GM18951 (cell line): Measurements from ENCODE around the gene CFAP61.
"Not testable (repeated sequence)": the region's sequence is repeated elsewhere in the genome, so short reads cannot be mapped to it uniquely, and the experiment has no call there.

Source experiments
- POLR2A ChIP-seq: IDR thresholded peaks from 4 replicates; pipeline ENCODE4 v1.6.1; 2011; ENCODE audit warnings: mild to moderate bottlenecking; ENCODE audit not compliant: insufficient read length, insufficient read depth; ENCODE audit errors: extremely low read depth
- in situ Hi-C: fragments of 300-500 bp; cut with MboI; formaldehyde crosslinking; loops from one replicate; pipeline ENCODE4 v1.12.0; 2022; ENCODE audit warnings: low sequenced_read_pairs, mixed read lengths, inconsistent platforms; ENCODE audit not compliant: unreplicated experiment

The CFAP61 gene

DNA sequence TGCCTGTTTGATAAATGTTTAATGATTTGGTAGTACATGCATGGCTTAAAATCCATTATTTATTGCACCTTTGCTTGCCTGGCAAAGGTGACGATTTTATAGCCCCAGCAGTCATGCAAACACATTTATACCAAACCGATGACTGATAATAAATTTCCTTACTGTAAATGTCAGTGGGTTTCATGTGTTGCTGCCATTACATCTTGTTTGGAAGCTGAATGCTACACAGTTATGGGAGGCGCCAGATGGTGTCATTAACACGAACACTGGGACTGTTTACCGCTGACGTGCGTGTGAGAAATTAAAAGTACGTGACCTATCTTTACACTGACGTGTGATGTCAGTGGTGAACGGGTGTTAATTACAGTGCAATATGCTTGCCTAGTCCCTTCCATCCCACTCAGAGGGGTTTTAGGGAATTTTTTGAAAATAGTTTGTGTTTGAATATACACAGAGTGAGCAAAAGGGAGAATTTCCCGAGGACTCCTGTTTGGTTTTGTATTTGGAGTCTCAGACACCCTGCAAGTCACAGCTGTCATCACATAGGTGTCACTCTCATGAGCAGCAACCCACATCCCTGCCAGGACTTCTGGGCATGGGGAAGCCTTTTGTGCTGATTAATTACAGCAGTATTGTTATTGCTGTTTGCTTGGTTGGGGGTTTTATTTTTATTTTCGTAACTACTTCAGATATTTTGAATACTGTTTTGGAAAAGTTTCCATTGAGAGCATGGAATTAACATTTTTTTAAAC, 163.8 kb downstream of the CFAP61 start:
- no peak for TF ChIP-seq POLR2A
- in situ Hi-C loops: no loop called here

DNA sequence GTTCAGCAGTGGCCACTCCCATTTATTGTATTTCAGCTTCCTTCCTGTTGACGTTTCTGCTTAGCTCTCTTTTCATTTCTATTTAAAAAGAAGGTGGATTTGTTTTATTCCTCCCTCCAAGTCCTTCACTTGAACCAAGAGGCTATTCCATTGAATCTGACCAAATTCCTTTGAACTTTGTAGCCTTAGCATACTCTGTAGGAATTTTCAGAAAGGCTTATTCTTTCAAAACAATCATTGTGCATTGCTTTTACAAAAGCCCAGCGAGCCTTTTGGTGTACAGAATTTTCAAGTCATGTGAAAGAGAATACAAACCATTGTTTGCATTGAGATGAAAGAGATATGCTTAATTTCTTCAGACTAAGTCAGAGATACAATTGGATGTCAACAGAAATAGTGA, 164.6 kb downstream of the CFAP61 start:
- in situ Hi-C loops: no loop called here
- TF ChIP-seq POLR2A: no peak

DNA sequence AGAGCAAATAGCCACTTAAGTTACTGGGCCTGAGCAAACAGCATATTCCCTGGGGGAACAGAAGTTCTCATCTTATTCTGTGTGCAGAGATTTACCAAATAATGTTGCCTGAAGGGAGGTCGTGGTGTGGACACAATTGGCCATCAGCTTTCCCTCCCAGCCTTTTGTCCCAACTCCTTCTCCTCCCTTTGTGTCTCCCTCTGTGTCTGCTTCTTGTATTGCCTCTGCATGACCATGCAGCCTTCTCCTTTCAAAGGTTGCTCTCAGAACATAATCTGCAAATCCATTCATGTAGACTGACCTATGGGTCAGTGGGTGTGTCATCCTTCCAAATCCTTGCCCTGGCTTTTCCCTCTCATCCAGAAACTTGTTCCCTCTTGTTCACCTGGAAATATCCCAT, 165.3 kb downstream of the CFAP61 start:
- in situ Hi-C loops: no loop called here
- no peak for TF ChIP-seq POLR2A

DNA sequence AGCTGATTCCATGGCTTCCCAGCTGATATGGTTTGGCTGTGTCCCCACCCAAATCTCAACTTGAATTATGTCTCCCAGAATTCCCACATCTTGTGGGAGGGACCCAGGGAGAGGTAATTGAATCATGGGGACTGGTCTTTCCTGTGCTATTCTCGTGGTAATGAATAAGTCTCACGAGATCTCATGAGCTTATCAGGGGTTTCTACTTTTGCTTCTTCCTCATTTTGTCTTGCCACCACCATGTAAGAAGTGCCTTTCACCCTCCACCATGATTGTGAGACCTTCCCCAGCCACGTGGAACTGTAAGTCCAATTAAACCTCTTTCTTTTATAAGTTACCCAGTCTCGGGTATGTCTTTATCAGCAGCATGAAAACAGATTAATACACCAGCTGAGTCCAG, 165.8 kb downstream of the CFAP61 start:
- in situ Hi-C loops: not testable (repeated sequence)

DNA sequence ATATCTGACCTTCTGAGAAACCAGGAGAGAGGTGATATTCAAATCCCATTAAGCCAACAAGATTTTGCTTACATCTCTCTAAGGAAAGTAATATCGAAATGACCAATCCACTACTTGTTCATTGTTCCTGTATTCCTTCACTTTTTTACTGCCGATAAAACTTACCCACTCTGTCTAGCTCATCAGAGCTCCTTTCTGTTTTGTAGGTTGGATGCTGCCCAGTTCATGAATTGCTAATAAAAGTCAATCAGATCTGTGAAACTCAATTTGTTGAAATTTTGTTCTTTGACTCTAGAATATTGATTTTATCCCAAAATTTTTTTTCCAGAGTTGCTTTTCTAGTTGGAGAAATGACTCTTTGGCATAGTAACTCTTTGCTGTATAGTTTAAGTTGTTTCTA, 166.7 kb downstream of the CFAP61 start:
- no peak for TF ChIP-seq POLR2A
- in situ Hi-C loops: no loop called here

DNA sequence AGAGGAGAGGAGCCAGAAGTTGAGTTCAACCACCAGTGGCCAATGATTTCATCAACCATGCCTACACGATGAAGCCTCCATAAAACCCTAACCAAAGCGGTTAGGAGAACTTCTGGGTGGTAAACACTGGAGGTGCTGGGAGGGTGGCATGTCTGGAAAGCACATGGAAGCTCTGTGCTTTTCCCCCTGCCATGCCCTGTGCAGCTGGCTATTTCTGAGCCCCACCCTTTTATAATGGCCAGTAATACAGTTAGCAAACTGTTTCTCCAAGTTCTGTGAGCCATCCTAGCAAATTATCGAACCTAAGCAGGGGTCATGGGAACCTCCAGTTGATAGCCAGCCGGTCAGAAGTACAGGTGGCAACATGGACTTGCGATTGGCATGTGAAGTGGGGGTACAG, 167.8 kb downstream of the CFAP61 start:
- TF ChIP-seq POLR2A: no peak
- in situ Hi-C loops: no loop called here

DNA sequence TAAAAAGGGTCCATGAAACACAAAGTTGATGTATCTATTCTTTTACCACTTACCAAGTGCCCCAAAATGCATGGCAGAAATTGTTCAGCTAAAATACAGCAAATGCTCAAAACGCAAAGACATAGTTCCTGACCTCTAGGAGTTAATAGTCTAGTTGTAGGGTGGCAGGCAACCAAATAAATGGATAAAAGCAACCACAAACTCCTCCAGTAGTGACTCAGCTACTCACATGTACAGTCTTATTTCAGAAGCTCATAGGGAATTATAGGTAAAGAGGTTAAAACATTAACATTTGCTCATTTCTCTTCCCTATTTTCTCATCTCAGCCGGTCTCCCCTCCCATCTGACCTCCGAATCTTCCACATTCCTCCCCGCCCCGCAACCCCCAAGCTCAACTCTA, 171.6 kb downstream of the CFAP61 start:
- no peak for TF ChIP-seq POLR2A

DNA sequence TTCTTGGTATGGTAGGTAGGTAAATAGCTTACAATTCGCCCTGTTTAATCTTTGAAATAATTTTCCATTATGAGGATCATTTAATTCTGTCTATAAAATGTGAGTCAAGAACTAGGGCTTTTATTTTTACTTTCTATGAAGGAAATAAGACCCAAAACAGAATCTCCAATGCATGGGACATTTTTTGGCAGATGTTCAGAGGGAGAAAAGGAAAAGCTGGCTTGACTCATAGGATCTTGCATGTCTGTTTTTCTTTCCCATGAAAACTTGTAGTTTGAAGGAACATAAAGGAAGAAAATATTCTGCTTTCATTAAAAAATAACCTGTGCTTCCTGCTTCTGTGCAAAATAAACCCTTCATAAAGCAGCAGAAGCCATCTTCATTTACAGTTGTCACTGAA, 172.5 kb downstream of the CFAP61 start:
- TF ChIP-seq POLR2A: no peak
- in situ Hi-C loops: loop anchor here (25.0 kb wide), 1 partner anchor 138 kb away; no protein-coding TSS in a partner anchor

More for the DNA sequence above, 171.6 kb downstream of the CFAP61 start:
- in situ Hi-C loops: no loop called here

DNA sequence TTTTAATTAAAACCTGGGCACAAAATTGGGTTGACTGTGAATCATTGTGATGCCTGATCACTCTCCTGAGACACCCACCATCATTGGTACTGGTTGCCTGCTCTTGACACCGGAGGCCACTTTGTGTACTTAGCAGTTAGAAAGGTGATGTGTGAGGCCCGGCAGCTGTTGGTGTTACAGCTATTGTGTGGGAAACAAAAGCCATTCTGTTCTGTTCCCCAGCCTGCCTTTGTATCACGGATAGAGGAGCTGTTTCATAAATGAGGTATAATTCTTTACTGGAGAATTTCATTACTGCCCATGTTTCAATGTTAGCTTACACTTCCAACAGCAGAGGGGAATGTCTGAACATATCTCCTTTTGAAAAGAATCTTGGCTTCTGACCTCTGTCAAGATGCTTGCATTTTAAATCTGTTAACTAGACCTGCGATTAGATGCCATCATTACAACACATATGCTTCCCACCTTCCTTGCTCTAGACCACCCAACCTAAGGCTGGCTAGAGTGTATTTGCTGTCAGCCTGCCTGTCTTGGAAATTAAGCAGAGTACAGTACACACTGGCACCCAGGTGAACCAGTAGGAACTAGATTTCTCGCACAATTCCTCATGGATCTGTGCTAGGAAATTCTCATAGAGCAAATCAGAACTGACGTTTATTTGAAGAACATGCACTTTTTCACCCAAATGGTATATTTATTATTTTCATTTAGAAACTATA, 173.2 kb downstream of the CFAP61 start:
- no peak for TF ChIP-seq POLR2A
- in situ Hi-C loops: loop anchor here (25.0 kb wide), 1 partner anchor 138 kb away; no protein-coding TSS in a partner anchor

DNA sequence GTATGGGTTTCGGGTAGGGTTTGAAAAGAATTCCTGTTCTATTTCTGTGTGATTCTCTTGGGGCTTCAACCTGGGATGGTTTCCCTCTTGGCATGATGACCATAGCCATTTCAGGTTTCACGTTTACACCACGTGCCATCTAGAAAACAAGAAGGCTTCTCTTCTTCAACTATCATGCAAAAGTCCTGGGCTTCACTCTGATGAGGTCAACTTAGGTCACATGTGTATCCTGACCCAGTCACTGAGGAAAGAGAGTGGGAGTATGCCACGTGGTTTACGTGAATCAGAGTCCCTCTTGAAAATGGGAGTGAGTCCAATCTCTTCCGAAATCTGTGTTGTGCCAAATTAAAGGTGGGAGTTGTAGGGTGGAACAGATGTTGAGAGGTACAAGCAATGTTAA, 174.2 kb downstream of the CFAP61 start:
- TF ChIP-seq POLR2A: no peak
- in situ Hi-C loops: loop anchor here (25.0 kb wide), 1 partner anchor 139 kb away; no protein-coding TSS in a partner anchor

DNA sequence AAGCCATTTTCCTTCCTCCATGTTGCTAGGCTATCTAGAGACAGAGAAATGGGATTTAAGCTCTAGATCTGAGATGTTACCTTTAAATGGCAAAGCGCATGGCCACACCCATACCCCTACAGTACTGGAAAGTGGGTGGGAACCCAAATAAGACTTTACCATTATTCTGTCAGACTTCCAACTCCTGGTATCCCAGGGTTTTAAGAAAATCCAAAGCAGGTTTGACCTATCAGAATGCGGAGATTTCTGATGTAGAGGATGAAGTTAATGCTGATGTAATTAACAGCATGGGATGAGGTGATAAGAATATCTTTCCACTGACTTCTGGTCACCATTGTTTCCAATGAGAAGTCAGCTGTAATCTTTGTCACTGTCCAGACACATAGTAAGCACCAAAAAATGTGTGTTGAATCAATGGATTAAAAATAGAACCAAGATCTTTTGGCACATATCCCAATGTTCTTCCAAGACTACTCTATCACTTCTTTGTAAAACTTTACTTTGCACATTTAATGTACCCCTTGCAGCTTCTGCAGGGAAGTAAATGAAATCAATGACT, 174.8 kb downstream of the CFAP61 start:
- in situ Hi-C loops: loop anchor here (25.0 kb wide), 1 partner anchor 140 kb away; no protein-coding TSS in a partner anchor
- no peak for TF ChIP-seq POLR2A

DNA sequence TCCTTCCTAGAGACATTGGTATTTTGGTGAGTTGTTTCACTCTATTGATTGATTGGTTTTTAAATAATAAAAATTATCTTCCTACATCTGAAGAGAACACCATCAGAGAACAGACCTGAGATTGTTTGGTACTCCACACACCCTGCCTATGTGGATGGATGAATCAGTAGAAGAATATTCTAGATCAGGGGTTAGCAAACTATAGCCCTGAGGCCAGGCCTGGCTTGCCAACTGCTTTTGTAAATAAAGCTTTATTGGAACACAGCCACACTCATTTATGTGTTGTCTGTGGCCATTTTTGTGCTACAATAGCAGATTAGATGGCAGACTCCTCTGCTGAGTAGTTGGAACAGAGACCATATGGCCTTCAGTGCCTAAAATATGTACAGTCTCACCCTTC, 176.0 kb downstream of the CFAP61 start:
- TF ChIP-seq POLR2A: no peak
- in situ Hi-C loops: loop anchor here (25.0 kb wide), 1 partner anchor 141 kb away; no protein-coding TSS in a partner anchor

DNA sequence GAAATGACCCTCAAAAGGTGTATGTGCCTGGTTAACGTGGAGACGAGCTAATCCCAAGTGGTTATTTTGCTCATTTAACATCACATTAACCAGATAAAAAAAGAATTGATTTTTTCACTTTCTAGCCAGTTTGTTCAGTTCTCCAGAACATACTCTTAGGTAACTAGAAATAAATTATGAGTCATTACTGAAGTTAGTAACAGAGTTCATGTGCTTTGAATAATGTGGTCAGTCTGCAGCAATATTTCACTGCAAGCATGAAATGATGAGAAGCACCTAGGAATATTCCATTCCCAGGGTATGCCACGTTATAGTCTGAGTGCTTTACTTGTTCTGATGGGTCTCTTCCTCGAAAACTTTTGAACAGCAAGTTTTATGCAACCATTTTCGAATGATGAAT, 177.3 kb downstream of the CFAP61 start:
- TF ChIP-seq POLR2A: no peak
- in situ Hi-C loops: loop anchor here (25.0 kb wide), 1 partner anchor 142 kb away; no protein-coding TSS in a partner anchor
